Activated CD8-positive, alpha-beta memory T cell treated with anti-CD3 and anti-CD28 coated beads, Interleukin-2, amount 50 U/mL, for 48 hours (primary cell): ENCODE data around the gene SPEM3.

Experiments
- DNase-seq: peaks from one replicate; pipeline ENCODE4 v3.0.0-alpha.2; 2020

Gene SPEM3

DNA sequence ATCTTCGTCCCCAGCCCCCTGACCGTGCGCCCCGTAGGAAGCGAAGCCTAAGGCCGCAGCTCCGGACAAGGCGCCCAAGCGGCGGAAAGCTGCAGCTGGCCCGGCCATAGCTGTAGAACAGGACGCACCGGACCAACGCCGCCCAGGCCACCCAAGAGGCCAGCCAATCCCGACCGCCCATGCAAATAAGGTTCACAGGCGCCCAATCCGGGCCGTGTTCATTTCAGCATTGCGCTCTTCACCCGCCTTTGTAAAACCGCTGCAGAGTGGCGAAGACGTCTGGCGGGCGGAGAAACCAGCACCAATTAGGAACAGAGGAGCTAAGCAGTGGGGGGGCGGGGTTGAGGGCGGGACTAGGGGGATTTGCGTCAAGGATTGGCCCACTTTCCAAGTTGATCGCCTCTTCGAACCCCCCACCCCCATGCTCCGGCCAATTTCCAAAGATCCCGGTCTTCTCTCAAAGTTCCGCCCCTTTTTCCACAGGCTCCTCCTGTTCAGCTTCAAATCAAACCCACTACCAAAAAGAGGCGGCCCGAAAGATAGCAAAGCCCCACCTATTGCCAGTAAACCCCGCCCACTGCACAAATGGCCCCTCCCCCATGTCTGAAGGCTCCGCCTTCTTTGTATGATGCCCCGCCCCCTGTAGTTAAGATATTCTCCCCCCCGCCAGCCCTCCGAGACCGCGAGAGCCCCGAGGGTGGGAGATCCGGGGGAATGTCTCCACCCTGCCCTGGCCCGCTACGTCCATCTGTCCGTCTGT lies 24.5 kb upstream of the SPEM3 start, which contains the start of gene TMEM256:
TSS of gene TMEM256 (minus strand) at position 121 of the 760 bp plus-strand sequence. CDS start at position 108, 13 bp downstream.
- DNase-seq: peak; percentile 95

DNA sequence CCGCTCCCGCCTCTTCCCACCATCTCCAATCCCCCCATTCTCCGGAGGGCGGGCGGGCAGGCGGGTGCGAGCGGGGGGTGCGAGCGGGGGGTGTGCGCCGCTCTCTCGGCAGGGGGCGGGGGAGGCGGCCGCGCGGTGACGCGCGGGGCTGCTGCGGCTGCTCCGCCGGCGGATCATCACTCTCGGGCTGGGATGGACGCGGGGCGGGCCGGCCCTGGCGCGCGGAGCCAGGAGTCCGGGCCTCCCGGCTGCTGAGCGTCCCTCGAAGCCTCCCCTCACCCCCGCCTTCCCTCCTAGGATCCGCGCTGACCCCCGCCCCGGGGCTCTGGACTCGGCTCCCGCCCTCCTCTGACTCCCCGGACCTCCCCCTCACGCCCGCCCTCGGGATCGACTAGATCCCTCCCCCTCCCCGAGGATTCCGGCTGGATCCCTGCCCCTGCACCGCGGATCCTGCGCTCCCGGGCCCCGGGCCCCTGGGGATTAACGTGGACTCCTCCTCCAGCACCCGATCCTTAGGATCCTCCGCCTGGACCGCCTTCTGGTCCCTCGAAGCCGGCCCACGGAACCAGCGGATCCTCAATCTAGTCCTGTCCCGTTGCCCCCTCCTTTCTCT lies 23.8 kb upstream of the SPEM3 start:
- DNase-seq: peak; percentile 70

- DNase-seq: no peak
These were observed 23.1 kb upstream of the SPEM3 start for GRCh38 chr17:7405350-7406234.

GRCh38 chr17:7406235-7406825 lies 22.3 kb upstream of the SPEM3 start:
- DNase-seq: no peak

- DNase-seq: no peak
These were observed 21.6 kb upstream of the SPEM3 start for GRCh38 chr17:7407082-7407481.

GRCh38 chr17:7407485-7408251 lies 21.0 kb upstream of the SPEM3 start, which contains the start of gene NLGN2:
TSS of gene NLGN2 (plus strand) at chr17:7407845. CDS start at chr17:7408256, 411 bp downstream.
- DNase-seq: no peak

DNA sequence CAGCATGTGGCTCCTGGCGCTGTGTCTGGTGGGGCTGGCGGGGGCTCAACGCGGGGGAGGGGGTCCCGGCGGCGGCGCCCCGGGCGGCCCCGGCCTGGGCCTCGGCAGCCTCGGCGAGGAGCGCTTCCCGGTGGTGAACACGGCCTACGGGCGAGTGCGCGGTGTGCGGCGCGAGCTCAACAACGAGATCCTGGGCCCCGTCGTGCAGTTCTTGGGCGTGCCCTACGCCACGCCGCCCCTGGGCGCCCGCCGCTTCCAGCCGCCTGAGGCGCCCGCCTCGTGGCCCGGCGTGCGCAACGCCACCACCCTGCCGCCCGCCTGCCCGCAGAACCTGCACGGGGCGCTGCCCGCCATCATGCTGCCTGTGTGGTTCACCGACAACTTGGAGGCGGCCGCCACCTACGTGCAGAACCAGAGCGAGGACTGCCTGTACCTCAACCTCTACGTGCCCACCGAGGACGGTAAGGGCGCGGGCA lies 20.4 kb upstream of the SPEM3 start:
- DNase-seq: no peak

DNA sequence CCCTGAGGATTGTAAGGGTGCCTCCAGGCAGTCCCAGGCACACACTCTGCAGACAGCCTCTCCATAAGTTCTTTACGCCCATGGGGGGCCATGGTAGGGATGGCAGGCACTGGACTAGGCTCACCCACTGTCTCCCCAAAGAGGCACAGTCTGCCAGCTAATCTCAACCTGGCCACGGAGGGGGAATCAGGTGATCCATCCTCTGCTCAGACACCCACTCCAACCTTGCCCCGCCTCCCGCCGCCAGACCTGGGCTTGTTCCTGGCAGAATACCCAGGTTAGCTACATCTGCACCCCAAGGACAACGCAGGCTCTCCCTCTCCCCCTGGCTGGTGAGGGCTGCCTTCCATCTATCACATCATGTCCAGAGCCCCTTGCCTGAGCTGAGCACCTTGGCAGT lies 19.8 kb upstream of the SPEM3 start:
- no peak for DNase-seq

DNA sequence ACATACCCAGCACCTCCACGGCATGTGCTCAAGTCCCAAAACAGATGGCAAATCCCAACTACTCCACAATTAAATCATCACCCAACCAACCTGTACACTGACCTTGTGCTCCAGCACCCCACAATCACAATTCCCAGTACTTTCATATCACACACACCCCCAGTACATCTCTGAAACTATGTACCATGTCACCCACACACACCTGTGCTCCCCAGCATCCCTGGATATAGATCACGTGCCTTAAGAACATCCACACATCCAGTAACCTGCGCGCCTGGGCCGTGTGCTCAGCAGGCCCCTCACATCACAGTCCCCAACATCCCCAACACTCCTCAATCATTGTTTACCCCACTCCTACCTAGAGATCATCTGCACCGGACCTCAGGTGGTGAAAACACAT lies 18.9 kb upstream of the SPEM3 start:
- DNase-seq: no peak

- no peak for DNase-seq
These were observed 17.8 kb upstream of the SPEM3 start for GRCh38 chr17:7410634-7411426.

- no peak for DNase-seq
These were observed 17.3 kb upstream of the SPEM3 start for GRCh38 chr17:7411427-7411750.

DNA sequence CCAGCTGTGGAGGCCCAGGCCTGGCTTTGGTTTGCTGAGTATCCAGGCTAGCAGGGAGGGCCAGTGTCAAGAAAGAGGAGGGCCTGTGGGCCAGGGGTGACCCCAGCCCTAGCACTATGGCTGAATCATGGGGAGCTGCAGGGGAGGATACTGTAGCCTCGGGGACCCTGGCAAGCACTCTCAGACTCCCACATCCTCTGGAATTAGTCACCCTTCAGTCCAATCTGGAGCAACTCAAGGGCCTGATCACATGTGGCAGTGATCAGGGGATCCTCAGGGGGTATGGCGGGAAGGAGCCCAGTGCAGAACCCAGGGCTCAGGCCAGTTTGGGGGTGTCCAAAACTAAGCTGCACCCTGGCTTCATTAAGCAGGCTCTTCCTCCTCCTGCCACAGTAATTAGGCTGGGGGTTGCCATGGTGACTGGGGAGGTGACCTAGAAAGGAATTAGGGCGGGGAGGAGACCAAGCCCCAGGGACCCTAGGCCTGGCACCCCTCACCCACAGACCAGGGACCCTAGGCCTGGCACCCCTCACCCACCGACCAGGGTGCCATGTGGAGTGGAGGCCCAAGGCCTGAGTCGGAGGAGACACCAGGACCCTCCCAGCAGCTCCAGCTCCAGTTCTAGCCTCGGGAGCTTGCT lies 15.2 kb upstream of the SPEM3 start:
- no peak for DNase-seq

DNA sequence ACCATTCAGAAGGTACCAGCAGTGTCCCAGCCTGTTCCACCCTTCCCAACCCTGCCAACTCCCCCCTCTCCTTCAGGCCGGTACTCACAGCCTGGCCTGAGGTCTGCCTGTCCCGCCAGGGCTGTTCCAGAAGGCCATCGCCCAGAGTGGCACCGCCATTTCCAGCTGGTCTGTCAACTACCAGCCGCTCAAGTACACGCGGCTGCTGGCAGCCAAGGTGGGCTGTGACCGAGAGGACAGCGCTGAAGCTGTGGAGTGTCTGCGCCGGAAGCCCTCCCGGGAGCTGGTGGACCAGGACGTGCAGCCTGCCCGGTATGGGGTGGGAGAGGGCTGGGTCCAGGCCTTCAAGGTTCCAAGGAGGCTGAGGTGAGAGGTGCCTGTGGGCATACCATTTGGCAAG lies 13.8 kb upstream of the SPEM3 start:
- no peak for DNase-seq

GRCh38 chr17:7415784-7416183 lies 12.9 kb upstream of the SPEM3 start:
- no peak for DNase-seq

GRCh38 chr17:7416323-7416722 lies 12.3 kb upstream of the SPEM3 start:
- DNase-seq: no peak

- DNase-seq: no peak
These were observed 11.5 kb upstream of the SPEM3 start for GRCh38 chr17:7417056-7417655.

GRCh38 chr17:7418472-7419152 lies 10.0 kb upstream of the SPEM3 start:
- no peak for DNase-seq

DNA sequence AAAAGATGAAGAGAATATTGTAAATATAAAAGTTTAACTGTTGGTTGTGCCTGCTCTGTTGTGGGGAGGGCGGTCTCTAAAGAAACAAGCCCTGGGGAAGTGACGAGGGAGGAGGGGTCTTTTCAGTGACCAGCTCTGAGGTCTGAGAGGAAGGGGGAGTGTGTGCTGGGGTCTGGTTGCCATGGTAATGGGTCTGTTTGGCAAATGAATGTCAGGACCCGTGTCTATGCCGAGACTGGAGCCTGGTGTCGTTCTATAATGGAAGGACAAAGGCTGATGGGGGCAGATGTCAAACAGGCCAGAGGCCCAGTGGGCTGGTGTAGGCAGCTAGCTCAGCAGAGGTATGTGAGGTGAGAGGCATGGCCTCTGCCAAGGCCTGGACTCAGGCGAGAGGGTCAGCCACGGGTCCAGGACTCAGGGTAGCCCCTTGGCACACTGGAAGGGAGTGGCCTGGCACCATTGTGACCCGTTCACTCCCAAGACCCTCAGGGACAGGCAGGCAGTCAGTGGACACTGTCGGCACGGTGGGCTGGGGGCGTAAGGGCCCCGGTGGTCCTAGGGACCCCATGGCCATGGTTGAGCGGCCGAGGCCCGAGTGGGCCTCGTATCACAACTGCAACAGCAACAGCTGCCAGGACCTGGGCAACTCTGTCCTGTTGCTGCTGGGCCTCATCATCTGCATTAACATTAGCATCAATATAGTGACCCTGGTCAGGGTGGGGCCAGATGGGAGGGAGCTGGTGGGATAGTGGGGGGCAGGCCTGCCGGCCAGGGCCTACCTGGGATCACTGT lies 8.6 kb upstream of the SPEM3 start, which contains the start of gene SPEM1:
TSS of gene SPEM1 (plus strand) at position 506 of the 792 bp plus-strand sequence. CDS start at position 567, 61 bp downstream.
- DNase-seq: no peak

DNA sequence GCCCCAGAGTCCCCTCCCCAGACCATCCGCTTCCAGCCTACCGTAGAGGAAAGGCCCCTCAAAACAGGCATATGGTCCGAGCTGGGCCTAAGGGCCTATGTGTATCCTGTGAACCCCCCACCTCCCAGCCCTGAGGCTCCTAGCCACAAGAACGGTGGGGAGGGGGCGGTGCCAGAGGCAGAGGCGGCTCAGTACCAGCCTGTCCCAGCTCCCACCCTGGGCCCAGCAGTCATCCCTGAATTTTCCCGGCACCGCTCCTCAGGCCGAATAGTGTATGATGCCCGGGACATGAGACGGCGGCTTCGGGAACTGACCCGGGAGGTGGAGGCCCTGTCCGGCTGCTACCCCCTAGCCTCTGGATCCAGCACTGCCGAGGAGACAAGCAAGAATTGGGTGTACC lies 7.5 kb upstream of the SPEM3 start:
- no peak for DNase-seq
